OCI-LY7 (cell line): ENCODE results near the gene HTR1D. TPM values are rescaled to one million over a fixed set of nuclear protein-coding genes. Genes with fewer than 3 reads are reported as not detected.

Source experiments
- BruUV-seq: library from RNA; stranded (reverse); fragments of 400-500 nt; replicated peaks from 2 replicates; lab custom pipeline; 2021; lab: Mats Ljungman, UMichigan
- CTCF ChIA-PET: fragments of 300-600 bp; sonication (Branson Sonifier 250); formaldehyde crosslinking; loops from one replicate; lab custom pipeline; 2022; ENCODE audit warnings: antibody characterized with exemption; ENCODE audit not compliant: unreplicated experiment; lab: Charles Lee
- POLR2A ChIA-PET: fragments of 300-600 bp; sonication (Branson Sonifier 250); formaldehyde crosslinking; loops from one replicate; lab custom pipeline; 2022; ENCODE audit warnings: antibody characterized with exemption; lab: Charles Lee
- DNase-seq: peaks from one replicate; pipeline ENCODE4 v3.0.0-alpha.2; 2015; ENCODE audit warnings: low spot score
- H2AFZ ChIP-seq: fragments of 200-600 bp; sonication (generic), shearing (Covaris generic); 2 replicates; pipeline ENCODE4 v1.6.1; 2014; ENCODE audit warnings: mild to moderate bottlenecking, antibody characterized with exemption, low read length, moderate library complexity
- H3K27ac ChIP-seq: fragments of 200-600 bp; sonication (generic); 2 replicates; pipeline ENCODE4 v1.5.1; 2014; ENCODE audit warnings: mixed run types, low read depth, mild to moderate bottlenecking, moderate library complexity, low read length, inconsistent platforms; ENCODE audit not compliant: poor library complexity, severe bottlenecking
- H3K36me3 ChIP-seq: fragments of 200-600 bp; sonication (generic); 2 replicates; pipeline ENCODE4 v1.6.1; 2014; ENCODE audit warnings: mild to moderate bottlenecking, antibody characterized with exemption, low read length, moderate library complexity, mixed read lengths; ENCODE audit not compliant: insufficient read depth
- H3K4me1 ChIP-seq: fragments of 200-600 bp; sonication (generic); 2 replicates; pipeline ENCODE4 v1.5.1; 2014; ENCODE audit warnings: mild to moderate bottlenecking, low read length; ENCODE audit not compliant: insufficient read depth, poor library complexity, severe bottlenecking
- H3K4me2 ChIP-seq: fragments of 200-600 bp; sonication (generic); 2 replicates; pipeline ENCODE4 v1.6.1; 2014; ENCODE audit warnings: mild to moderate bottlenecking, low read length
- H3K4me3 ChIP-seq: fragments of 200-600 bp; sonication (generic); 2 replicates; pipeline ENCODE4 v1.5.1; 2014; ENCODE audit warnings: mild to moderate bottlenecking, low read depth, low read length; ENCODE audit not compliant: poor library complexity, severe bottlenecking
- H3K79me2 ChIP-seq: fragments of 200-600 bp; sonication (generic); 2 replicates; pipeline ENCODE4 v1.6.1; 2016; ENCODE audit warnings: low read depth, mild to moderate bottlenecking, low read length, moderate library complexity, mixed read lengths; ENCODE audit not compliant: insufficient read depth
- H3K9me2 ChIP-seq: fragments of 200-600 bp; sonication (generic); 2 replicates; pipeline ENCODE4 v1.6.1; 2016; ENCODE audit warnings: mild to moderate bottlenecking, low read length, mixed read lengths; ENCODE audit not compliant: insufficient read depth
- H3K9me3 ChIP-seq: fragments of 200-600 bp; sonication (generic); 2 replicates; pipeline ENCODE4 v1.6.1; 2014; ENCODE audit warnings: mild to moderate bottlenecking, mixed run types, low read length, mixed read lengths
- H4K20me1 ChIP-seq: fragments of 200-600 bp; sonication (generic); 2 replicates; pipeline ENCODE4 v1.6.1; 2014; ENCODE audit warnings: mild to moderate bottlenecking, antibody characterized with exemption, low read length, moderate library complexity, mixed read lengths; ENCODE audit not compliant: insufficient read depth
- CTCF ChIP-seq: fragments of 200-600 bp; sonication (generic); conservative IDR thresholded peaks from 2 replicates; pipeline ENCODE4 v1.5.1; 2014; ENCODE audit warnings: mild to moderate bottlenecking, antibody characterized with exemption, low read length, moderate library complexity, mixed read lengths
- EZH2phosphoT487 ChIP-seq: fragments of 200-600 bp; sonication (generic); IDR thresholded peaks from 2 replicates; pipeline ENCODE4 v1.6.1; 2018; ENCODE audit warnings: low read depth, borderline replicate concordance, mild to moderate bottlenecking, mixed run types, antibody characterized with exemption, low read length, moderate library complexity, mixed read lengths
- intact Hi-C: fragments of 100-400 bp; cut with micrococcal nuclease; formaldehyde crosslinking; loops from one replicate; pipeline ENCODE4 v1.10.0; 2022; ENCODE audit not compliant: unreplicated experiment
- small RNA-seq: library from RNA; depleted of rRNA; stranded (forward); fragments of <200 nt; gene quantifications from one replicate; pipeline ENCODE3, GENCODE V24; 2014
- total RNA-seq, 2 experiments: library from RNA; depleted of rRNA in 1 of 2; stranded (reverse); fragments of >200 nt in 1 of 2; shearing (Covaris generic) in 1 of 2; gene quantifications; 2 replicates each; pipeline ENCODE4 v1.2.3, GENCODE V29; 2014 to 2022

Gene HTR1D
- total RNA-seq, 2 experiments from 2014 or later, result not detected

GRCh38 chr1:23149114-23149513, 68.2 kb downstream of the HTR1D start:
- H2AFZ ChIP-seq, result no peak overlapping the region
- ChIA-PET POLR2A (interaction anchor here (0.6 kb wide), 1 partner anchor 36 kb away, joined by 5 read pairs; no protein-coding TSS in a partner anchor), CTCF (no interaction called here)
- H3K9me2 ChIP-seq, result no peaks in the 10 kb centered on the region
- DNase-seq, result no peak
- peaks cover 3% of the 10 kb centered on the region; the same call in 1 of the 2 replicates for H3K36me3 ChIP-seq
- H3K4me3 ChIP-seq, result no peak overlapping the region
- H3K79me2 ChIP-seq, result peaks cover 26% of the 10 kb centered on the region; the same call in 1 of the 2 replicates
- no peak for TF ChIP-seq EZH2phosphoT487
- no peak for TF ChIP-seq CTCF
- peaks cover 5% of the 10 kb centered on the region; the same call in 1 of the 2 replicates for H4K20me1 ChIP-seq
- intact Hi-C loops, result no loop called here
- H3K27ac ChIP-seq, result no peak overlapping the region
- no TSS peak for BruUV-seq
- H3K9me3 ChIP-seq, result no peaks in the 10 kb centered on the region
- H3K4me1 ChIP-seq, result peaks cover 5% of the 10 kb centered on the region
- H3K4me2 ChIP-seq, result no peak overlapping the region

GRCh38 chr1:23148084-23148483, 69.2 kb downstream of the HTR1D start:
- peaks cover 20% of the 10 kb centered on the region; the same call in 1 of the 2 replicates for H3K79me2 ChIP-seq
- no peak for DNase-seq
- intact Hi-C loops, result no loop called here
- H3K9me3 ChIP-seq, result no peaks in the 10 kb centered on the region
- no TSS peak for BruUV-seq
- no peak overlapping the region for H2AFZ ChIP-seq
- POLR2A ChIA-PET, result interaction anchor here (0.7 kb wide), 3 partner anchors 27 to 1634 kb away, joined by 3 read pairs; no protein-coding TSS in a partner anchor
- no peak overlapping the region for H3K27ac ChIP-seq
- H3K36me3 ChIP-seq, result peaks cover 3% of the 10 kb centered on the region; the same call in 1 of the 2 replicates
- TF ChIP-seq EZH2phosphoT487, result no peak
- TF ChIP-seq CTCF, result no peak
- H4K20me1 ChIP-seq, result peaks cover 5% of the 10 kb centered on the region; the same call in 1 of the 2 replicates
- H3K4me1 ChIP-seq, result peaks cover 5% of the 10 kb centered on the region
- H3K4me3 ChIP-seq, result no peak overlapping the region
- no peaks in the 10 kb centered on the region for H3K9me2 ChIP-seq
- CTCF ChIA-PET, result no interaction called here
- H3K4me2 ChIP-seq, result no peak overlapping the region

Small RNAs within 50 kb of the gene (small RNA-seq; reads per million reads assigned to genes)
- gene RNU6-135P (not detected), gene RNU6-514P (not detected)

Other genes with a start within 250 kb of the HTR1D start
- gene LACTBL1, start 244.6 kb downstream of the HTR1D start, total RNA-seq (2014; rRNA removed; shearing (Covaris generic)), result not detected in 2 replicates
- not detected in 2 replicates for gene LACTBL1, start 244.6 kb downstream of the HTR1D start, total RNA-seq (2022)
- 0.60 TPM in 1 of 2 replicates, not detected in the other for gene TEX46, start 201.7 kb downstream of the HTR1D start, total RNA-seq (2014; rRNA removed; shearing (Covaris generic))
- gene TEX46, start 201.7 kb downstream of the HTR1D start, total RNA-seq (2022), result not detected in 2 replicates
- 95.5 and 107 TPM in 2 replicates for gene KDM1A, start 198.0 kb downstream of the HTR1D start, total RNA-seq (2014; rRNA removed; shearing (Covaris generic))
- gene KDM1A, start 198.0 kb downstream of the HTR1D start, total RNA-seq (2022), result 88.8 and 99.1 TPM in 2 replicates
- 7.6 and 8.5 TPM in 2 replicates for gene LUZP1, start 48.6 kb downstream of the HTR1D start, total RNA-seq (2014; rRNA removed; shearing (Covaris generic))
- 10.3 and 13.6 TPM in 2 replicates for gene LUZP1, start 48.6 kb downstream of the HTR1D start, total RNA-seq (2022)
- 193 and 260 TPM in 2 replicates for gene HNRNPR, start 126.8 kb upstream of the HTR1D start, total RNA-seq (2014; rRNA removed; shearing (Covaris generic))
- 282 and 298 TPM in 2 replicates for gene HNRNPR, start 126.8 kb upstream of the HTR1D start, total RNA-seq (2022)
- gene ZNF436, start 152.3 kb upstream of the HTR1D start, total RNA-seq (2014; rRNA removed; shearing (Covaris generic)), result 4.7 and 5.0 TPM in 2 replicates
- gene ZNF436, start 152.3 kb upstream of the HTR1D start, total RNA-seq (2022), result 6.4 and 7.6 TPM in 2 replicates
- gene TCEA3, start 207.2 kb upstream of the HTR1D start, total RNA-seq (2014; rRNA removed; shearing (Covaris generic)), result 0.21 TPM in 1 of 2 replicates, not detected in the other
- not detected in 2 replicates for gene TCEA3, start 207.2 kb upstream of the HTR1D start, total RNA-seq (2022)